Esophagus squamous epithelium (tissue), 5 donors: Measurements from ENCODE around the gene SOX12. TPM values are rescaled to one million over a fixed set of nuclear protein-coding genes. Genes with fewer than 3 reads are reported as not detected.

ENCODE experiments used
- DNase-seq: peaks from one replicate; lab custom pipeline; 2025; lab: John Stamatoyannopoulos, UW
- H3K27ac ChIP-seq, 4 donors: fragments of 200-600 bp; sonication (generic); one replicate each; pipeline ENCODE4 v1.5.1; 2016 to 2019; ENCODE audit warnings: mild to moderate bottlenecking in 1 of 4
- H3K27me3 ChIP-seq, 4 donors: fragments of 200-600 bp; sonication (generic); 1 replicate in 3 of 4; 2 replicates in 1 of 4; pipeline versions ENCODE4 v1.5.1 to v1.6.0; 2017 to 2021; ENCODE audit warnings: antibody characterized with exemption in 1 of 4
- H3K36me3 ChIP-seq, 3 donors: fragments of 200-600 bp; sonication (generic); one replicate each; pipeline ENCODE4 v1.5.1; 2016 to 2019
- H3K4me1 ChIP-seq, 3 donors: fragments of 200-600 bp; sonication (generic); one replicate each; pipeline ENCODE4 v1.5.1; 2017 to 2019
- H3K4me3 ChIP-seq, 4 donors: fragments of 200-600 bp; sonication (generic); 1 replicate in 3 of 4; 2 replicates in 1 of 4; pipeline ENCODE4 v1.5.1; 2016 to 2019; ENCODE audit warnings: mild to moderate bottlenecking in 2 of 4, moderate library complexity in 1 of 4
- H3K9me3 ChIP-seq, 3 donors: fragments of 200-600 bp; sonication (generic); one replicate each; pipeline ENCODE4 v1.5.1; 2016 to 2019
- POLR2A ChIP-seq, 4 donors: fragments of 450-650 bp; IDR thresholded peaks; one replicate each; pipeline ENCODE4 v1.6.1; 2017; ENCODE audit warnings: antibody characterized with exemption in 4 of 4, mild to moderate bottlenecking in 4 of 4, moderate library complexity in 3 of 4
- WGBS, 2 donors: methylation state at CpG; one replicate each; pipeline ENCODE4 v1.1.5; 2018; 5-methylcytosine and 5-hydroxymethylcytosine counted together
- intact Hi-C: fragments of 100-400 bp; cut with DNase I; formaldehyde crosslinking; loops from one replicate; pipeline ENCODE4 v1.15.0; 2022
- total RNA-seq, 4 donors: library from RNA; depleted of rRNA; stranded (reverse); fragments of >200 nt; gene quantifications; one replicate each; pipeline ENCODE4 v1.1.0, GENCODE V29; 2016
- TF ChIP-seq, protein P1 (sequence below), 6 experiments: fragments of 450-650 bp in 4 of 6; fragments of 200-600 bp in 2 of 6; sonication (generic) in 2 of 6; IDR thresholded peaks; one replicate each; pipeline ENCODE4 v1.5.1; 2016 to 2019; ENCODE audit warnings: antibody characterized with exemption in 6 of 6, mild to moderate bottlenecking in 4 of 6, moderate library complexity in 4 of 6
- donor health status: DM: yes; HTN: yes; CAD: no.

Gene SOX12
- total RNA-seq, 4 donors from 2014 or later: 2.1 to 3.8 (median 3.3) TPM

DNA sequence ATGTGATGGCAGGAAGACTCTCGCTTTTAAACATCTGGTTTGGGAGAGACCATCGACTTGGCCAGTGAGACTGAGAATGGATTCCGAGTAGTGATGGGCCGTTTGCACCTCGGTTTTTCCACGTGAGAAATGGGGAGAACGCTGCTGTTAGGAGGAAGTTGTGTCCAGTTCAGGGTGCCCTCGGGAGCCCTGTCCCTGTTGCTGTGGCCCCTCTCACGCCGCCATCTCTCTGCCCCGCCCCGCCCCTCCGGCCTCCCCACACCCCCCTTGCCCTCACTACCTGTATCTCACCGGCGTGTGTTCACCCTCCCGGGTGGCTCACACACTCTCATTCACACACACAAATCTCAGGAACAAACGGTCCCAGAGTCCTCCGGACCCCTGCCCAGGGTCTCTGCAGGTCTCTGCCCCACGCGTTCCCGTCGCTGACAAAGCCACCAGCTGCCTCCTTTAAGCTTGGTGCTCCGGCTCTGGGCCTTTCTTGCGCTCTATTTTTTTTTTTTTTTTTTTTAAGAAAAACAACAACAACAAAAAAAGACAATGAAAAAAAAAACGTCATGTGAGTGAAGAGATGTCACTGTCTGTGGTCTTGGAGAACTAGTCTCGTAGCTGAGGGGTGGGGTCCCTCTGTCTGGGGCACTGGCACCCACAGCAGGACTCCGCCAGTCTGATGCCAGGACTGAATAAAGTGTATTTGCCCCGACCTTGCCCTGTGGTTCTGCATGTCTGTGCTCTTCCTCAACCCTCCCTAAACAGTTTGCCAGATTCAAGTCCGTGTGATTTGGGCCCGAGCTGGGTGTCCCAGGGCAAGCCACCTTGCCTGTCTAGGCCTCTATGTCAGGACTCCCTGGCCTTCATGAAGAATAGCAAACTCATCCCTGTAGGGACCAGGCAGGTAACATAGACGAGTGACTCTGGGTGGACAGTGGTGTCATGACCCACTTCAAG lies 2.9 kb downstream of the SOX12 start:
- intact Hi-C loops: no loop called here
- peak overlapping the region; percentile 67 to 95 (median 76) for H3K4me3 ChIP-seq
- H3K36me3 ChIP-seq: no peaks in the 10 kb centered on the region
- H3K27me3 ChIP-seq: peaks cover 0 to 6% (median 0%) of the 10 kb centered on the region in 4 donors
- H3K4me1 ChIP-seq: peaks cover 33 to 70% (median 41%) of the 10 kb centered on the region in 3 donors
- TF ChIP-seq, protein P1, sequence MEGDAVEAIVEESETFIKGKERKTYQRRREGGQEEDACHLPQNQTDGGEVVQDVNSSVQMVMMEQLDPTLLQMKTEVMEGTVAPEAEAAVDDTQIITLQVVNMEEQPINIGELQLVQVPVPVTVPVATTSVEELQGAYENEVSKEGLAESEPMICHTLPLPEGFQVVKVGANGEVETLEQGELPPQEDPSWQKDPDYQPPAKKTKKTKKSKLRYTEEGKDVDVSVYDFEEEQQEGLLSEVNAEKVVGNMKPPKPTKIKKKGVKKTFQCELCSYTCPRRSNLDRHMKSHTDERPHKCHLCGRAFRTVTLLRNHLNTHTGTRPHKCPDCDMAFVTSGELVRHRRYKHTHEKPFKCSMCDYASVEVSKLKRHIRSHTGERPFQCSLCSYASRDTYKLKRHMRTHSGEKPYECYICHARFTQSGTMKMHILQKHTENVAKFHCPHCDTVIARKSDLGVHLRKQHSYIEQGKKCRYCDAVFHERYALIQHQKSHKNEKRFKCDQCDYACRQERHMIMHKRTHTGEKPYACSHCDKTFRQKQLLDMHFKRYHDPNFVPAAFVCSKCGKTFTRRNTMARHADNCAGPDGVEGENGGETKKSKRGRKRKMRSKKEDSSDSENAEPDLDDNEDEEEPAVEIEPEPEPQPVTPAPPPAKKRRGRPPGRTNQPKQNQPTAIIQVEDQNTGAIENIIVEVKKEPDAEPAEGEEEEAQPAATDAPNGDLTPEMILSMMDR (IDR thresholded peaks at IDR 0.05): no peak
- TF ChIP-seq POLR2A (IDR thresholded peaks at IDR 0.05): no peak
- WGBS, 2 donors: 16 to 43% methylated on average over 9 to 18 of the region's 31 CpGs
- DNase-seq: no peak
- H3K27ac ChIP-seq: peak overlapping the region; percentile 83 to 98 (median 94)
- H3K9me3 ChIP-seq: no peaks in the 10 kb centered on the region

- peak overlapping the region in 3 of 4 donors; percentile 24 to 98 (median 83) for H3K27ac ChIP-seq
- DNase-seq: no peak
Observed at GRCh38 chr20:328975-329695, 3.8 kb downstream of the SOX12 start.

DNA sequence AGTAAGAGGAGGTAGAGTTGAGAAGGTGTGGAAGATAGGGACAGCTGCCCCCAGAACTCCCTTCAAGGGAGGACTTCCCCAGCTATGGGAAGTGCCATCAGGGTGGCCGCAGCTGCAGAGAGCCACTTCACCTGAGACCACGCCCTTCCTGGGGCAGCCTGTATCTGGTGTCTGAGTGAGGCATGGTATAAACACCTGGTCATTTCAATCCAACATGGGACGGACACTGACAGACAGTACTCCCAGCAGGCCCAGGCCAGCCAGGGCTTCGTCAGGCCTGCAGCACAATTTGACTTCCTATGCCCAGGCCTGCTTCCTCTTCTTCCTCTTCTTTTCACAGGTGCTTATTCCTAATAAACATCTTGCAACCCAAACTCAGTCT lies 4.5 kb downstream of the SOX12 start:
- no peak for DNase-seq
- WGBS, 2 donors: 29 to 58% methylated on average over 2 of the region's 4 CpGs
- intact Hi-C loops: no loop called here
- Histone ChIP-seq H3K36me3 (no peaks in the 10 kb centered on the region), H3K27ac (peak overlapping the region in 1 of 4 donors; percentile 98), H3K4me1 (peaks cover 26 to 54% (median 35%) of the 10 kb centered on the region in 3 donors), H3K4me3 (no peak overlapping the region), H3K27me3 (peaks cover 0 to 6% (median 0%) of the 10 kb centered on the region in 4 donors), H3K9me3 (no peaks in the 10 kb centered on the region)
- TF ChIP-seq, protein P1 (IDR thresholded peaks at IDR 0.05): no peak
- no peak for TF ChIP-seq POLR2A (IDR thresholded peaks at IDR 0.05)

More at GRCh38 chr20:328975-329695, 3.8 kb downstream of the SOX12 start:
- WGBS, 2 donors: 40 to 49% methylated on average over 7 of the region's 7 CpGs
- TF ChIP-seq, protein P1 (IDR thresholded peaks at IDR 0.05): no peak
- TF ChIP-seq POLR2A (IDR thresholded peaks at IDR 0.05): no peak
- no peak overlapping the region for H3K4me3 ChIP-seq
- no peaks in the 10 kb centered on the region for H3K9me3 ChIP-seq
- H3K27me3 ChIP-seq: peaks cover 0 to 6% (median 0%) of the 10 kb centered on the region in 4 donors
- no peaks in the 10 kb centered on the region for H3K36me3 ChIP-seq
- H3K4me1 ChIP-seq: peaks cover 26 to 61% (median 36%) of the 10 kb centered on the region in 3 donors
- intact Hi-C loops: no loop called here

DNA sequence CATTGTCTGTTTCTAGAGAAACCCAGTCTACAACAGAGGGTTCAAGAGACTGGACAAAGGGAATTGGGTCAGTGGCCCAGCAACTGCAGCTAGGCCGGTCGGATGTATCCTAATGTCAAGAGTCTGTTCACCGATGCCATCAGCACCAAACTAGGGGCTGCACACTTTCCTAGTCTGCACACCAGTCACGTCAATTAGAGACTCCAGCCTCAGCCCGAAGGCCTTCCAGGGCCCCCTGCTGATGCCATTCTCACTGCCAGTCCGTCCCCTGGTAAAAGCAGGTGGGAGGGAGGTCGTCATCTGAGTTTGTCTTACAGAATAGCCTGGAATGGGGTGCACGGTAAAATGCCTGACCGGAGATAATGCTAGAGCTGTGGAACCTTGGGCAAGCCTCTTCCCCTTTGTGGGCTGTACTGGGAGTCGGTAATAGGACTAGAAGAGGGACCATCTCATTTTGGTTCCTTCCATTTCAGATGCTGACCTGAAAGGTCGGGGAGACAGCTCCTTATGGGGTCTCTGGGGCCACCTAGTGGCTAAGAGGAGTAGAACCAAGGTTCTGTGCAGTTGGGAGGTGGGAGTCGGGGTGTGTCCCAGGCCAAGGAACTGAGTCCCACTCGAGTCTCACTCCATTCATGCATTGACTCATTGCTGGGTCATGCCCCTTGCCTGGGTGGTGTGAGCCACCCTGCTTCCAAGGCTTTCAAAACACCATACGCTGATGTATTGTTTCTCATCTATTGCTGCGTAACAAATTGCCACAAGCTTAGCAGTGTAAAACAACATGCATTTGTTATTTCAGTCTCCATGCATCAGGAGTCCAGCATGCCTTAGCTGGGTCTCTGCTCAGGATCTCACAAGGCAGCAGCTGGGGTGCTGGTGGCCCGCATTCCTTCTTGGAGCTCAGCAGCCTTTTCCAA lies 5.1 kb downstream of the SOX12 start:
- Histone ChIP-seq H3K36me3 (no peaks in the 10 kb centered on the region), H3K27me3 (peaks cover 0 to 6% (median 0%) of the 10 kb centered on the region in 4 donors), H3K27ac (peak overlapping the region in 1 of 4 donors; percentile 98), H3K4me1 (peaks cover 26 to 53% (median 35%) of the 10 kb centered on the region in 3 donors), H3K9me3 (no peaks in the 10 kb centered on the region), H3K4me3 (no peak overlapping the region)
- TF ChIP-seq, protein P1 (IDR thresholded peaks at IDR 0.05): peak; percentile 58 to 84 (median 74)
- TF ChIP-seq POLR2A (IDR thresholded peaks at IDR 0.05): no peak
- WGBS, 2 donors: 35 to 49% methylated on average over 10 to 13 of the region's 16 CpGs
- intact Hi-C loops: no loop called here
- DNase-seq: no peak
